Astrocyte (in vitro differentiated cells and primary cell): ENCODE results near the gene DYNLT3.

Experiments
- CTCF ChIP-seq: IDR thresholded peaks from 2 replicates; pipeline ENCODE4 v1.5.1; 2011; ENCODE audit warnings: low read depth, mild to moderate bottlenecking, inconsistent platforms, low read length, moderate library complexity; ENCODE audit not compliant: insufficient read depth
- EZH2 ChIP-seq: IDR thresholded peaks from 2 replicates; pipeline ENCODE4 v1.6.1; 2012; ENCODE audit warnings: mild to moderate bottlenecking, low read length, inconsistent platforms; ENCODE audit not compliant: insufficient read depth

DNA sequence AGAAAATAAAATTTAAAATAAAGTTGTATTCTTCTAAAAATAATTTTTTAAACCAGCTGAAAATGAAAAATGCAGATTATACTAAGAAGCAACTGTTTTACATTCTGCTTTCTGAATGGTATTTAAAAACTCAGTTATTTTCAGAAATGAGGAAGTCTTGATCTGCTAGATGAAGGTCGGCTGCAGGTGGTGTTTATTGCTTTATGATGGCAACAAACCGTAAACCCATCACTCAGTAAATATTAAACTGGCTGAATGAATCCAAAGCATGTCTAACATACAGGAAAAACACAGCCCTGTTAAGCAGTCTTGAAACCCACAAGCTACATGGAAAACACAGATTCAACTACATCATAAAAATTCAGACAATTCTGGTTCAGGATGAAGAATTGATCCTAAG lies 29.3 kb downstream of the DYNLT3 start:
- TF ChIP-seq CTCF (no peak), EZH2 (no peak)
